Endothelial cell of umbilical vein (primary cell): ENCODE measurements around the gene GJB2. TPM values are rescaled to one million over a fixed set of nuclear protein-coding genes. Genes with fewer than 3 reads are reported as not detected.

Experiments used
- Bru-seq: library from RNA; stranded (reverse); fragments of 400-500 nt; gene quantifications from one replicate; lab custom pipeline; 2021; lab: Mats Ljungman, UMichigan
- BruChase-seq, 2 experiments: library from RNA; stranded (reverse); fragments of 400-500 nt; gene quantifications; one replicate each; lab custom pipeline; 2021; lab: Mats Ljungman, UMichigan
- BruUV-seq: library from RNA; stranded (reverse); fragments of 400-500 nt; replicated peaks from 2 replicates; lab custom pipeline; 2021; lab: Mats Ljungman, UMichigan
- CTCF ChIA-PET: fragments of 300-600, 350-600 bp; sonication (Branson Sonifier 250); formaldehyde crosslinking; loops from one replicate; lab custom pipeline; 2021; ENCODE audit warnings: antibody characterized with exemption, inconsistent platforms; lab: Charles Lee
- POLR2A ChIA-PET: fragments of 300-600, 350-600 bp; sonication (Branson Sonifier 250); formaldehyde crosslinking; loops from one replicate; lab custom pipeline; 2021; ENCODE audit warnings: antibody characterized with exemption, inconsistent platforms; lab: Charles Lee
- DNase-seq: peaks from one replicate; pipeline ENCODE4 v3.0.0-alpha.2; 2011; ENCODE audit warnings: low read depth, low spot score
- FAIRE-seq: peaks from 2 replicates; lab custom pipeline; 2011; peaks lifted over from hg19 to GRCh38; lab: Jason Lieb, UNC
- H2AFZ ChIP-seq: 2 replicates; pipeline ENCODE4 v1.6.0; 2012; ENCODE audit warnings: low read depth, low read length, control low read depth, inconsistent platforms
- H3K27ac ChIP-seq: 2 replicates; pipeline ENCODE4 v1.5.1; 2011; ENCODE audit warnings: low read depth, mild to moderate bottlenecking, control low read depth, low read length, moderate library complexity; ENCODE audit not compliant: insufficient read depth
- H3K27me3 ChIP-seq, 2 experiments: 2 replicates each; pipeline versions ENCODE4 v1.6.0 to v1.6.1; 2011; ENCODE audit warnings: low read length in 2 of 2, mixed read lengths in 1 of 2; ENCODE audit not compliant: control insufficient read depth in 2 of 2, insufficient read depth in 2 of 2
- H3K36me3 ChIP-seq, 2 experiments: 2 replicates in 1 of 2; 3 replicates in 1 of 2; pipeline ENCODE4 v1.5.1; 2011; ENCODE audit warnings: low read length in 2 of 2, mild to moderate bottlenecking in 1 of 2, moderate library complexity in 1 of 2; ENCODE audit not compliant: control insufficient read depth in 2 of 2, insufficient read depth in 2 of 2; ENCODE audit errors: extremely low read depth in 1 of 2
- H3K4me1 ChIP-seq: 3 replicates; pipeline ENCODE4 v1.5.1; 2011; ENCODE audit warnings: mild to moderate bottlenecking, low read length; ENCODE audit not compliant: control insufficient read depth, insufficient read depth; ENCODE audit errors: extremely low read depth
- H3K4me2 ChIP-seq: 2 replicates; pipeline ENCODE4 v1.6.1; 2011; ENCODE audit warnings: low read length, control low read depth, mixed read lengths; ENCODE audit not compliant: insufficient read depth
- H3K4me3 ChIP-seq, 3 experiments: fragments of 200-600 bp in 1 of 3; sonication (generic), shearing (Covaris generic) in 1 of 3; replicated peaks in 1 of 3; 2 replicates each; pipeline ENCODE4 v1.5.1; 2011 to 2016; ENCODE audit warnings: control low read depth in 3 of 3, low read length in 3 of 3, mild to moderate bottlenecking in 2 of 3, inconsistent platforms in 1 of 3, low read depth in 1 of 3, moderate library complexity in 1 of 3; ENCODE audit not compliant: insufficient read depth in 1 of 3
- H3K79me2 ChIP-seq: 2 replicates; pipeline ENCODE4 v1.6.0; 2012; ENCODE audit warnings: low read length, inconsistent platforms; ENCODE audit not compliant: control insufficient read depth, insufficient read depth
- H3K9ac ChIP-seq: replicated peaks from 2 replicates; pipeline ENCODE3; 2011; ENCODE audit warnings: low read length, control low read depth; ENCODE audit not compliant: insufficient read depth; ENCODE audit errors: extremely low read depth
- H3K9me1 ChIP-seq: replicated peaks from 3 replicates; pipeline ENCODE4 v1.6.0; 2011; ENCODE audit warnings: mild to moderate bottlenecking, low read length; ENCODE audit not compliant: control insufficient read depth, insufficient read depth; ENCODE audit errors: extremely low read depth
- H3K9me3 ChIP-seq: replicated peaks from 2 replicates; pipeline ENCODE4 v1.5.1; 2012; ENCODE audit warnings: low read length, inconsistent platforms; ENCODE audit not compliant: control insufficient read depth, insufficient read depth
- H4K20me1 ChIP-seq: replicated peaks from 2 replicates; pipeline ENCODE3; 2011; ENCODE audit warnings: mild to moderate bottlenecking, low read length; ENCODE audit not compliant: control insufficient read depth, insufficient read depth; ENCODE audit errors: extremely low read depth
- CTCF ChIP-seq, 2 donors: IDR thresholded peaks; 1 replicate in 1 of 2; 2 replicates in 1 of 2; pipeline ENCODE4 v1.5.1; 2011; ENCODE audit warnings: low read length in 2 of 2, mild to moderate bottlenecking in 2 of 2, moderate library complexity in 2 of 2, control low read depth in 1 of 2, inconsistent platforms in 1 of 2, low read depth in 1 of 2; ENCODE audit not compliant: insufficient read depth in 1 of 2; ENCODE audit errors: extremely low read depth in 1 of 2
- EZH2 ChIP-seq: IDR thresholded peaks from 2 replicates; pipeline ENCODE4 v1.6.1; 2012; ENCODE audit warnings: borderline replicate concordance, low read depth, mild to moderate bottlenecking, moderate library complexity, low read length, inconsistent platforms; ENCODE audit not compliant: severe bottlenecking
- FOS ChIP-seq: IDR thresholded peaks from 2 replicates; pipeline ENCODE4 v1.6.1; 2011; ENCODE audit warnings: mild to moderate bottlenecking, low read length, moderate library complexity, borderline replicate concordance; ENCODE audit not compliant: insufficient read depth
- GATA2 ChIP-seq: IDR thresholded peaks from 2 replicates; pipeline ENCODE4 v1.7.0; 2011; ENCODE audit warnings: low read depth, mild to moderate bottlenecking, moderate library complexity, mixed read lengths, low read length; ENCODE audit not compliant: insufficient read length, insufficient read depth
- JUN ChIP-seq: IDR thresholded peaks from 2 replicates; pipeline ENCODE4 v1.6.1; 2011; ENCODE audit warnings: borderline replicate concordance, low read depth; ENCODE audit not compliant: insufficient read length, insufficient read depth
- MAX ChIP-seq: IDR thresholded peaks from 2 replicates; pipeline ENCODE4 v1.6.1; 2011; ENCODE audit not compliant: insufficient read depth, insufficient read length
- MYC ChIP-seq: IDR thresholded peaks from one replicate; pipeline ENCODE4 v1.6.1; 2011; ENCODE audit warnings: mild to moderate bottlenecking, low read depth, low read length
- POLR2A ChIP-seq: IDR thresholded peaks from 2 replicates; pipeline ENCODE4 v1.6.1; 2012; ENCODE audit warnings: low read depth, mild to moderate bottlenecking, control low read depth, low read length
- POLR2AphosphoS5 ChIP-seq: IDR thresholded peaks from 2 replicates; pipeline ENCODE4 v1.6.1; 2012; ENCODE audit warnings: low read depth, mild to moderate bottlenecking, control low read depth, low read length, moderate library complexity; ENCODE audit not compliant: insufficient read depth
- dilution Hi-C: fragments of 300-500 bp; cut with MboI; formaldehyde crosslinking; loops from one replicate; pipeline ENCODE4 v1.15.0; 2019; ENCODE audit warnings: low sequenced_read_pairs; ENCODE audit not compliant: extremely low pct_ligation_motif_present
- intact Hi-C: fragments of 100-400 bp; cut with micrococcal nuclease; formaldehyde crosslinking; loops from one replicate; pipeline ENCODE4 v1.10.0; 2022
- long read RNA-seq: library from polyadenylated mRNA; stranded (forward); transcript quantifications from one replicate; pipeline ENCODE4 v2.0.0, GENCODE V29; 2021
- polyA minus RNA-seq, 3 experiments: library from RNA; depleted of rRNA, polyadenylated mRNA; stranded (reverse); fragments of >200 nt; gene quantifications; 1 replicate in 1 of 3; 2 replicates in 2 of 3; pipeline ENCODE4 v1.2.3, GENCODE V29; 2011
- polyA plus RNA-seq, 4 experiments: library from polyadenylated mRNA; depleted of rRNA in 3 of 4; stranded (reverse) in 3 of 4; unstranded in 1 of 4; fragments of >200 nt; gene quantifications; 2 replicates each; pipeline versions ENCODE4 v1.2.1 to v1.2.3, GENCODE V29; 2011 to 2012; ENCODE audit warnings: missing spikeins in 1 of 4
- total RNA-seq: library from RNA; stranded (reverse); gene quantifications from 2 replicates; pipeline ENCODE4 v1.2.3, GENCODE V29; 2021

Gene GJB2
- total RNA-seq (not detected in 2 replicates), polyA plus RNA-seq (not detected in 2 replicates), polyA minus RNA-seq (not detected in 2 replicates), Bru-seq, nascent RNA (not detected), BruChase-seq, experiment 1, labeled RNA remaining after a 6-hour chase (percentile 19 among the genes with signal in this experiment), BruChase-seq, experiment 2, labeled RNA remaining after a 2-hour chase (percentile 12 among the genes with signal in this experiment)
- not detected in 2 replicates for polyA plus RNA-seq (2011; cell fraction: cytosol; rRNA removed)
- polyA plus RNA-seq (2011; cell fraction: nucleus; rRNA removed): not detected in 2 replicates
- not detected in 2 replicates for polyA plus RNA-seq (2012)
- polyA minus RNA-seq (2011; cell fraction: cytosol; rRNA and poly(A)+ RNA removed): not detected
- not detected in 2 replicates for polyA minus RNA-seq (2011; cell fraction: nucleus; rRNA and poly(A)+ RNA removed)
- long read RNA-seq: 0 reads

- ChIA-PET POLR2A (no interaction called here), CTCF (no interaction called here)
- Histone ChIP-seq H3K4me3 (peak within 1 kb of the TSS in 1 of 3 experiments; percentile 31), H3K9me3 (no peaks in the 10 kb centered on the region), H3K27me3 (peaks cover 67 to 81% of the 10 kb centered on the region in 2 experiments), H3K79me2 (no peaks in the 10 kb centered on the region), H3K36me3 (no peaks in the 10 kb centered on the region), H3K4me1 (no peaks in the 10 kb centered on the region), H4K20me1 (no peaks in the 10 kb centered on the region), H3K9me1 (no peaks in the 10 kb centered on the region), H3K9ac (no peak within 1 kb of the TSS), H3K27ac (no peak within 1 kb of the TSS), H2AFZ (peak within 1 kb of the TSS; percentile 20), H3K4me2 (peak within 1 kb of the TSS; percentile 33)
- no TSS peak for BruUV-seq
- dilution Hi-C loops: no loop called here
- intact Hi-C loops: no loop called here
- no peak for DNase-seq
- TF ChIP-seq POLR2A (no peak), FOS (no peak), POLR2AphosphoS5 (no peak), EZH2 (no peak), GATA2 (no peak), MYC (no peak), JUN (no peak), MAX (no peak), CTCF (IDR thresholded peaks at IDR 0.05; ENCODE audit: extremely low read depth in 1 of 2, insufficient read depth in 1 of 2, low read depth in 1 of 2, low read length in 2 of 2) (no peak)
- no peak for FAIRE-seq
Measured at GRCh38 chr13:20192836-20193161, at the start of gene GJB2. GJB2 (minus strand) TSS chr13:20192938; CDS start chr13:20189581, 3,357 bp downstream.
